WTC11 (cell line): ENCODE data around the gene IRF2BP2. TPM values are rescaled to one million over a fixed set of nuclear protein-coding genes. Genes with fewer than 3 reads are reported as not detected.

ENCODE experiments used
- ATAC-seq: fragments of 200-7000 bp; cut with Tn5 transposase; 2 replicates; pipeline ENCODE4 v1.10.0; 2021; ENCODE audit warnings: mild to moderate bottlenecking, moderate library complexity
- CTCF ChIA-PET: fragments of 300-600 bp; sonication (Branson Sonifier 250); formaldehyde crosslinking; loops from one replicate; lab custom pipeline; 2021; ENCODE audit warnings: antibody characterized with exemption; lab: Charles Lee
- POLR2A ChIA-PET: fragments of 350-600 bp; sonication (Branson Sonifier 250); formaldehyde crosslinking; loops from one replicate; lab custom pipeline; 2021; ENCODE audit warnings: antibody characterized with exemption; lab: Charles Lee
- DNase-seq: peaks from one replicate; pipeline ENCODE4 v3.0.0; 2021; ENCODE audit warnings: low spot score
- H3K27ac Mint-ChIP-seq: 2 replicates; pipeline ENCODE4 v1.8.0; 2021; ENCODE audit warnings: mixed read lengths
- H3K27me3 Mint-ChIP-seq: 2 replicates; pipeline ENCODE4 v1.8.0; 2021; ENCODE audit warnings: low read depth, mild to moderate bottlenecking, moderate library complexity, mixed read lengths
- H3K36me3 Mint-ChIP-seq: 2 replicates; pipeline ENCODE4 v1.8.0; 2021; ENCODE audit warnings: mixed read lengths
- H3K4me1 Mint-ChIP-seq: 2 replicates; pipeline ENCODE4 v1.8.0; 2022; ENCODE audit warnings: mixed read lengths
- H3K4me3 Mint-ChIP-seq: 2 replicates; pipeline ENCODE4 v1.8.0; 2021; ENCODE audit warnings: mild to moderate bottlenecking, moderate library complexity, mixed read lengths
- H3K9me3 Mint-ChIP-seq: 2 replicates; pipeline ENCODE4 v1.8.0; 2021; ENCODE audit warnings: mixed read lengths
- ATF1 ChIP-seq: sonication (generic); formaldehyde crosslinking; IDR thresholded peaks from 2 replicates; pipeline ENCODE4 v1.8.1; 2023; ENCODE audit warnings: mild to moderate bottlenecking, moderate library complexity, missing genetic modification reagents
- E2F1 ChIP-seq: sonication (generic); formaldehyde crosslinking; IDR thresholded peaks from 2 replicates; pipeline ENCODE4 v1.8.0; 2022; ENCODE audit warnings: mild to moderate bottlenecking, missing genetic modification reagents
- MXD4 ChIP-seq: fragments of 250-450 bp; sonication (Bioruptor Pico); IDR thresholded peaks from 2 replicates; pipeline ENCODE4 v1.8.0; 2021; ENCODE audit warnings: mild to moderate bottlenecking, moderate library complexity, borderline replicate concordance
- NFYB ChIP-seq: sonication (generic); formaldehyde crosslinking; conservative IDR thresholded peaks from 2 replicates; pipeline ENCODE4 v1.8.0; 2022; ENCODE audit warnings: low read depth, missing genetic modification reagents
- NR1H2 ChIP-seq: sonication (generic); formaldehyde crosslinking; IDR thresholded peaks from 2 replicates; pipeline ENCODE4 v1.9.0; 2021; ENCODE audit warnings: mild to moderate bottlenecking, moderate library complexity, missing genetic modification reagents
- OVOL2 ChIP-seq: fragments of 250-450 bp; sonication (Bioruptor Pico); IDR thresholded peaks from 2 replicates; pipeline ENCODE4 v1.9.0; 2021; ENCODE audit warnings: mild to moderate bottlenecking, borderline replicate concordance
- SMAD3 ChIP-seq: sonication (generic); formaldehyde crosslinking; IDR thresholded peaks from 2 replicates; pipeline ENCODE4 v1.8.0; 2022; ENCODE audit warnings: missing genetic modification reagents, mild to moderate bottlenecking, borderline replicate concordance
- SMAD4 ChIP-seq: sonication (generic); formaldehyde crosslinking; IDR thresholded peaks from 2 replicates; pipeline ENCODE4 v1.8.0; 2022; ENCODE audit warnings: mild to moderate bottlenecking, missing genetic modification reagents
- total RNA-seq: library from RNA; stranded (reverse); gene quantifications from 3 replicates; pipeline ENCODE4 v1.2.3, GENCODE V29; 2021
- TF ChIP-seq, protein P1 (sequence below): sonication (generic); formaldehyde crosslinking; IDR thresholded peaks from 2 replicates; pipeline ENCODE4 v1.8.1; 2023; ENCODE audit warnings: mild to moderate bottlenecking, missing genetic modification reagents, borderline replicate concordance
- TF ChIP-seq, protein P2 (sequence below): fragments of 250-450 bp; sonication (Bioruptor Pico); IDR thresholded peaks from 2 replicates; pipeline ENCODE4 v1.9.0; 2021; ENCODE audit warnings: moderate library complexity, mild to moderate bottlenecking, inconsistent platforms, borderline replicate concordance
- TF ChIP-seq, protein P3 (sequence below): fragments of 250-450 bp; sonication (Bioruptor Pico); IDR thresholded peaks from 2 replicates; pipeline ENCODE4 v1.9.0; 2021; ENCODE audit warnings: mild to moderate bottlenecking
- TF ChIP-seq, protein P4 (sequence below): sonication (generic); formaldehyde crosslinking; IDR thresholded peaks from 2 replicates; pipeline ENCODE4 v1.8.1; 2023; ENCODE audit warnings: mild to moderate bottlenecking, missing genetic modification reagents
- TF ChIP-seq, protein P5 (sequence below): sonication (generic); formaldehyde crosslinking; IDR thresholded peaks from 2 replicates; pipeline ENCODE4 v1.8.1; 2022; ENCODE audit warnings: low read depth, missing genetic modification reagents, borderline replicate concordance
- TF ChIP-seq, protein P6 (sequence below): sonication (generic); formaldehyde crosslinking; conservative IDR thresholded peaks from 2 replicates; pipeline ENCODE4 v1.8.1; 2023; ENCODE audit warnings: mild to moderate bottlenecking, low read depth, missing genetic modification reagents, moderate library complexity
- TF ChIP-seq, protein P7 (sequence below): fragments of 250-450 bp; sonication (Bioruptor Pico); IDR thresholded peaks from 2 replicates; pipeline ENCODE4 v1.9.0; 2021; ENCODE audit warnings: mild to moderate bottlenecking, borderline replicate concordance
- TF ChIP-seq, protein P8 (sequence below): sonication (generic); formaldehyde crosslinking; conservative IDR thresholded peaks from 2 replicates; pipeline ENCODE4 v1.8.1; 2022; ENCODE audit warnings: mild to moderate bottlenecking, missing genetic modification reagents

IRF2BP2 gene
- total RNA-seq, 1 experiment from 2014 or later, result 70.9 TPM

DNA sequence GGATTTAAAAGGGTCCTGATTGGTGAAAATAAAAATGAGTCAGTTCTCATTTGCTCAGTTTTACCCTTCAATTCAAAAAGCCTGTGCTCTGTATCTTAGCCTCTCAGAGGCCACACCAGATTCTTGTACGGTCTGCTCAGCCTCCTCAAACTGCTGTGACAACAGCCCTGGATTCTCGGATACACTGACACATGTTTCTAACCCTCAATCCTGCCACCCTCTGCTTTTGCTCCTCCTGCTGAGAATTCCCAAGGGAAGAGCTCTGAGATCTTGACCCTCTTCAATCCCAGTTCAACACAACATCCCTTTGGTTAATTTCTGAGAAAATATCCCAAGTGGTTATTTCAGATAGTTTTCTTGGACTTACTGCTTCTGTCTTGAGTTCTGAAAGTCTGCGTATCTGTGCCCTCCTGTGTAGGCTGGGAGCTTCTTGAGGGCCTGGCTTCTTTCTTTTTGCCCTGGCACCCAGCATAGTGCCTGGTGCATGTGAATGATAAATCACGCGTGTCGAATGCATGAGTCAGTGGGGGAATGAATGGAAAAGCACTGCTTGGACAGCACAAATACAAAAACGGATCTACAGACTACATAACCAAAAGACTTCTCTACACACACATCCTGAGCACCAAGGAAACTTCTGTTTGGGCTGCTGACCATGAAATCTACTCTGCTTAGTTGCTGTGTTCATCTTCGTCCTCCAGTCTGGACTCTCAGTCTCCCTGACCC, 24.5 kb downstream of the IRF2BP2 start:
- ChIA-PET CTCF (interaction anchor here (0.6 to 1.3 kb wide), 6 partner anchors 12 to 508 kb away, joined by 3 to 6 read pairs (median 5); no protein-coding TSS in a partner anchor), POLR2A (interaction anchor here (0.7 kb wide), 1 partner anchor 14 kb away, joined by 4 read pairs; no protein-coding TSS in a partner anchor)
- DNase-seq, result no peak
- no peaks in the 10 kb centered on the region; the same call in 1 of the 2 replicates for H3K9me3 Mint-ChIP-seq
- no peaks in the 10 kb centered on the region for H3K36me3 Mint-ChIP-seq
- ATAC-seq, result no peak
- H3K4me3 Mint-ChIP-seq, result no peak overlapping the region
- H3K27me3 Mint-ChIP-seq, result no peaks in the 10 kb centered on the region; the same call in 1 of the 2 replicates
- no peaks in the 10 kb centered on the region for H3K4me1 Mint-ChIP-seq
- no peak overlapping the region for H3K27ac Mint-ChIP-seq
- no peak for TF ChIP-seq E2F1 (CRISPR knock-in tag)
- TF ChIP-seq, protein P1, sequence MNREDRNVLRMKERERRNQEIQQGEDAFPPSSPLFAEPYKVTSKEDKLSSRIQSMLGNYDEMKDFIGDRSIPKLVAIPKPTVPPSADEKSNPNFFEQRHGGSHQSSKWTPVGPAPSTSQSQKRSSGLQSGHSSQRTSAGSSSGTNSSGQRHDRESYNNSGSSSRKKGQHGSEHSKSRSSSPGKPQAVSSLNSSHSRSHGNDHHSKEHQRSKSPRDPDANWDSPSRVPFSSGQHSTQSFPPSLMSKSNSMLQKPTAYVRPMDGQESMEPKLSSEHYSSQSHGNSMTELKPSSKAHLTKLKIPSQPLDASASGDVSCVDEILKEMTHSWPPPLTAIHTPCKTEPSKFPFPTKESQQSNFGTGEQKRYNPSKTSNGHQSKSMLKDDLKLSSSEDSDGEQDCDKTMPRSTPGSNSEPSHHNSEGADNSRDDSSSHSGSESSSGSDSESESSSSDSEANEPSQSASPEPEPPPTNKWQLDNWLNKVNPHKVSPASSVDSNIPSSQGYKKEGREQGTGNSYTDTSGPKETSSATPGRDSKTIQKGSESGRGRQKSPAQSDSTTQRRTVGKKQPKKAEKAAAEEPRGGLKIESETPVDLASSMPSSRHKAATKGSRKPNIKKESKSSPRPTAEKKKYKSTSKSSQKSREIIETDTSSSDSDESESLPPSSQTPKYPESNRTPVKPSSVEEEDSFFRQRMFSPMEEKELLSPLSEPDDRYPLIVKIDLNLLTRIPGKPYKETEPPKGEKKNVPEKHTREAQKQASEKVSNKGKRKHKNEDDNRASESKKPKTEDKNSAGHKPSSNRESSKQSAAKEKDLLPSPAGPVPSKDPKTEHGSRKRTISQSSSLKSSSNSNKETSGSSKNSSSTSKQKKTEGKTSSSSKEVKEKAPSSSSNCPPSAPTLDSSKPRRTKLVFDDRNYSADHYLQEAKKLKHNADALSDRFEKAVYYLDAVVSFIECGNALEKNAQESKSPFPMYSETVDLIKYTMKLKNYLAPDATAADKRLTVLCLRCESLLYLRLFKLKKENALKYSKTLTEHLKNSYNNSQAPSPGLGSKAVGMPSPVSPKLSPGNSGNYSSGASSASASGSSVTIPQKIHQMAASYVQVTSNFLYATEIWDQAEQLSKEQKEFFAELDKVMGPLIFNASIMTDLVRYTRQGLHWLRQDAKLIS (CRISPR knock-in tag), result no peak
- TF ChIP-seq, protein P2, sequence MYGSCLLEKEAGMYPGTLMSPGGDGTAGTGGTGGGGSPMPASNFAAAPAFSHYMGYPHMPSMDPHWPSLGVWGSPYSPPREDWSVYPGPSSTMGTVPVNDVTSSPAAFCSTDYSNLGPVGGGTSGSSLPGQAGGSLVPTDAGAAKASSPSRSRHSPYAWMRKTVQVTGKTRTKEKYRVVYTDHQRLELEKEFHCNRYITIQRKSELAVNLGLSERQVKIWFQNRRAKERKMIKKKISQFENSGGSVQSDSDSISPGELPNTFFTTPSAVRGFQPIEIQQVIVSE (CRISPR knock-in tag), result no peak
- TF ChIP-seq, protein P3, sequence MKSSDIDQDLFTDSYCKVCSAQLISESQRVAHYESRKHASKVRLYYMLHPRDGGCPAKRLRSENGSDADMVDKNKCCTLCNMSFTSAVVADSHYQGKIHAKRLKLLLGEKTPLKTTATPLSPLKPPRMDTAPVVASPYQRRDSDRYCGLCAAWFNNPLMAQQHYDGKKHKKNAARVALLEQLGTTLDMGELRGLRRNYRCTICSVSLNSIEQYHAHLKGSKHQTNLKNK (CRISPR knock-in tag), result no peak
- TF ChIP-seq SMAD3 (CRISPR knock-in tag), result no peak
- TF ChIP-seq, protein P4, sequence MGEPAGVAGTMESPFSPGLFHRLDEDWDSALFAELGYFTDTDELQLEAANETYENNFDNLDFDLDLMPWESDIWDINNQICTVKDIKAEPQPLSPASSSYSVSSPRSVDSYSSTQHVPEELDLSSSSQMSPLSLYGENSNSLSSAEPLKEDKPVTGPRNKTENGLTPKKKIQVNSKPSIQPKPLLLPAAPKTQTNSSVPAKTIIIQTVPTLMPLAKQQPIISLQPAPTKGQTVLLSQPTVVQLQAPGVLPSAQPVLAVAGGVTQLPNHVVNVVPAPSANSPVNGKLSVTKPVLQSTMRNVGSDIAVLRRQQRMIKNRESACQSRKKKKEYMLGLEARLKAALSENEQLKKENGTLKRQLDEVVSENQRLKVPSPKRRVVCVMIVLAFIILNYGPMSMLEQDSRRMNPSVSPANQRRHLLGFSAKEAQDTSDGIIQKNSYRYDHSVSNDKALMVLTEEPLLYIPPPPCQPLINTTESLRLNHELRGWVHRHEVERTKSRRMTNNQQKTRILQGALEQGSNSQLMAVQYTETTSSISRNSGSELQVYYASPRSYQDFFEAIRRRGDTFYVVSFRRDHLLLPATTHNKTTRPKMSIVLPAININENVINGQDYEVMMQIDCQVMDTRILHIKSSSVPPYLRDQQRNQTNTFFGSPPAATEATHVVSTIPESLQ (CRISPR knock-in tag), result no peak
- TF ChIP-seq, protein P5, sequence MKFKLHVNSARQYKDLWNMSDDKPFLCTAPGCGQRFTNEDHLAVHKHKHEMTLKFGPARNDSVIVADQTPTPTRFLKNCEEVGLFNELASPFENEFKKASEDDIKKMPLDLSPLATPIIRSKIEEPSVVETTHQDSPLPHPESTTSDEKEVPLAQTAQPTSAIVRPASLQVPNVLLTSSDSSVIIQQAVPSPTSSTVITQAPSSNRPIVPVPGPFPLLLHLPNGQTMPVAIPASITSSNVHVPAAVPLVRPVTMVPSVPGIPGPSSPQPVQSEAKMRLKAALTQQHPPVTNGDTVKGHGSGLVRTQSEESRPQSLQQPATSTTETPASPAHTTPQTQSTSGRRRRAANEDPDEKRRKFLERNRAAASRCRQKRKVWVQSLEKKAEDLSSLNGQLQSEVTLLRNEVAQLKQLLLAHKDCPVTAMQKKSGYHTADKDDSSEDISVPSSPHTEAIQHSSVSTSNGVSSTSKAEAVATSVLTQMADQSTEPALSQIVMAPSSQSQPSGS (CRISPR knock-in tag), result no peak
- TF ChIP-seq, protein P6, sequence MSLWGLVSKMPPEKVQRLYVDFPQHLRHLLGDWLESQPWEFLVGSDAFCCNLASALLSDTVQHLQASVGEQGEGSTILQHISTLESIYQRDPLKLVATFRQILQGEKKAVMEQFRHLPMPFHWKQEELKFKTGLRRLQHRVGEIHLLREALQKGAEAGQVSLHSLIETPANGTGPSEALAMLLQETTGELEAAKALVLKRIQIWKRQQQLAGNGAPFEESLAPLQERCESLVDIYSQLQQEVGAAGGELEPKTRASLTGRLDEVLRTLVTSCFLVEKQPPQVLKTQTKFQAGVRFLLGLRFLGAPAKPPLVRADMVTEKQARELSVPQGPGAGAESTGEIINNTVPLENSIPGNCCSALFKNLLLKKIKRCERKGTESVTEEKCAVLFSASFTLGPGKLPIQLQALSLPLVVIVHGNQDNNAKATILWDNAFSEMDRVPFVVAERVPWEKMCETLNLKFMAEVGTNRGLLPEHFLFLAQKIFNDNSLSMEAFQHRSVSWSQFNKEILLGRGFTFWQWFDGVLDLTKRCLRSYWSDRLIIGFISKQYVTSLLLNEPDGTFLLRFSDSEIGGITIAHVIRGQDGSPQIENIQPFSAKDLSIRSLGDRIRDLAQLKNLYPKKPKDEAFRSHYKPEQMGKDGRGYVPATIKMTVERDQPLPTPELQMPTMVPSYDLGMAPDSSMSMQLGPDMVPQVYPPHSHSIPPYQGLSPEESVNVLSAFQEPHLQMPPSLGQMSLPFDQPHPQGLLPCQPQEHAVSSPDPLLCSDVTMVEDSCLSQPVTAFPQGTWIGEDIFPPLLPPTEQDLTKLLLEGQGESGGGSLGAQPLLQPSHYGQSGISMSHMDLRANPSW (CRISPR knock-in tag), result no peak
- no peak for TF ChIP-seq SMAD4 (CRISPR knock-in tag)
- TF ChIP-seq, protein P7, sequence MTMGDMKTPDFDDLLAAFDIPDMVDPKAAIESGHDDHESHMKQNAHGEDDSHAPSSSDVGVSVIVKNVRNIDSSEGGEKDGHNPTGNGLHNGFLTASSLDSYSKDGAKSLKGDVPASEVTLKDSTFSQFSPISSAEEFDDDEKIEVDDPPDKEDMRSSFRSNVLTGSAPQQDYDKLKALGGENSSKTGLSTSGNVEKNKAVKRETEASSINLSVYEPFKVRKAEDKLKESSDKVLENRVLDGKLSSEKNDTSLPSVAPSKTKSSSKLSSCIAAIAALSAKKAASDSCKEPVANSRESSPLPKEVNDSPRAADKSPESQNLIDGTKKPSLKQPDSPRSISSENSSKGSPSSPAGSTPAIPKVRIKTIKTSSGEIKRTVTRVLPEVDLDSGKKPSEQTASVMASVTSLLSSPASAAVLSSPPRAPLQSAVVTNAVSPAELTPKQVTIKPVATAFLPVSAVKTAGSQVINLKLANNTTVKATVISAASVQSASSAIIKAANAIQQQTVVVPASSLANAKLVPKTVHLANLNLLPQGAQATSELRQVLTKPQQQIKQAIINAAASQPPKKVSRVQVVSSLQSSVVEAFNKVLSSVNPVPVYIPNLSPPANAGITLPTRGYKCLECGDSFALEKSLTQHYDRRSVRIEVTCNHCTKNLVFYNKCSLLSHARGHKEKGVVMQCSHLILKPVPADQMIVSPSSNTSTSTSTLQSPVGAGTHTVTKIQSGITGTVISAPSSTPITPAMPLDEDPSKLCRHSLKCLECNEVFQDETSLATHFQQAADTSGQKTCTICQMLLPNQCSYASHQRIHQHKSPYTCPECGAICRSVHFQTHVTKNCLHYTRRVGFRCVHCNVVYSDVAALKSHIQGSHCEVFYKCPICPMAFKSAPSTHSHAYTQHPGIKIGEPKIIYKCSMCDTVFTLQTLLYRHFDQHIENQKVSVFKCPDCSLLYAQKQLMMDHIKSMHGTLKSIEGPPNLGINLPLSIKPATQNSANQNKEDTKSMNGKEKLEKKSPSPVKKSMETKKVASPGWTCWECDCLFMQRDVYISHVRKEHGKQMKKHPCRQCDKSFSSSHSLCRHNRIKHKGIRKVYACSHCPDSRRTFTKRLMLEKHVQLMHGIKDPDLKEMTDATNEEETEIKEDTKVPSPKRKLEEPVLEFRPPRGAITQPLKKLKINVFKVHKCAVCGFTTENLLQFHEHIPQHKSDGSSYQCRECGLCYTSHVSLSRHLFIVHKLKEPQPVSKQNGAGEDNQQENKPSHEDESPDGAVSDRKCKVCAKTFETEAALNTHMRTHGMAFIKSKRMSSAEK, result no peak
- no peak for TF ChIP-seq NR1H2
- TF ChIP-seq ATF1, result no peak
- no peak for TF ChIP-seq NFYB
- TF ChIP-seq, protein P8, sequence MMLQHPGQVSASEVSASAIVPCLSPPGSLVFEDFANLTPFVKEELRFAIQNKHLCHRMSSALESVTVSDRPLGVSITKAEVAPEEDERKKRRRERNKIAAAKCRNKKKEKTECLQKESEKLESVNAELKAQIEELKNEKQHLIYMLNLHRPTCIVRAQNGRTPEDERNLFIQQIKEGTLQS, result no peak
- no peak for TF ChIP-seq OVOL2 (CRISPR knock-in tag)
- no peak for TF ChIP-seq MXD4 (CRISPR knock-in tag)
